Tibial artery (tissue), 4 donors: Measurements from ENCODE around the gene OLAH.

Source experiments
- DNase-seq, 2 donors: peaks; one replicate each; pipeline ENCODE4 v3.0.0-alpha.2; 2019
- H3K27ac ChIP-seq, 2 donors: fragments of 200-600 bp; sonication (generic) in 1 of 2; 1 replicate in 1 of 2; 2 replicates in 1 of 2; pipeline ENCODE4 v1.5.1; 2018 to 2019; ENCODE audit warnings: mild to moderate bottlenecking in 1 of 2
- H3K27me3 ChIP-seq, 2 donors: fragments of 200-600 bp; sonication (generic) in 1 of 2; one replicate each; pipeline versions ENCODE4 v1.5.1 to v1.6.0; 2016 to 2019
- H3K36me3 ChIP-seq, 3 donors: fragments of 200-600 bp; sonication (generic) in 2 of 3; one replicate each; pipeline ENCODE4 v1.5.1; 2016 to 2019; ENCODE audit warnings: mild to moderate bottlenecking in 2 of 3
- H3K4me1 ChIP-seq, 4 donors: fragments of 200-600 bp; sonication (generic) in 2 of 4; 1 replicate in 3 of 4; 2 replicates in 1 of 4; pipeline ENCODE4 v1.5.1; 2016 to 2019
- H3K4me3 ChIP-seq, 2 donors: fragments of 200-600 bp; sonication (generic) in 1 of 2; 1 replicate in 1 of 2; 2 replicates in 1 of 2; pipeline ENCODE4 v1.5.1; 2018 to 2019; ENCODE audit warnings: mild to moderate bottlenecking in 2 of 2
- H3K9me3 ChIP-seq, 3 donors: fragments of 200-600 bp; sonication (generic) in 1 of 3; one replicate each; pipeline ENCODE4 v1.5.1; 2016 to 2019
- intact Hi-C: fragments of 100-400 bp; cut with DNase I; formaldehyde crosslinking; loops from one replicate; pipeline ENCODE4 v1.15.0; 2023; ENCODE audit warnings: low total_unique reads
- TF ChIP-seq, protein P1 (sequence below), 2 experiments: fragments of 200-600 bp in 1 of 2; fragments of 450-650 bp in 1 of 2; IDR thresholded peaks; one replicate each; pipeline ENCODE4 v1.5.1; 2017 to 2019; ENCODE audit warnings: antibody characterized with exemption in 2 of 2, mild to moderate bottlenecking in 1 of 2, moderate library complexity in 1 of 2

The OLAH gene

DNA sequence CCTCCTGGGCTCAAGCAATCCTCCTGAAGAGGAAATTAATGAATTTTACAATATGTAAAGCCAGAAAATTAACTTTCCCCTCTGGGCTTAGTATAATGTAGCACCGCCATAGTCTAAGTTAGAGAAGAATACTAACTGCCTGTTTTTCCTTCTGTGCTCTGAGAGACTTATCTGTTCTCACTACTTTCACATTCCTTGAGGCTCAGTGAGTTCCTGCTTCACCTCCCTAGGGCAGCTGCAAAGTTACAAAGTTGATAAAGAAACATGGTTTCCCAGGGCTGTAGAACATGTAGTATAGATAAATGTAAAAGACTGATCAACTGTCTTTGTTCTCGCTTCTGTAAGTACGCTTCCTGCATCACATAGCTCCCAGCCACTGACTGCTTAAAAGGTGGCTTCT lies 16.0 kb upstream of the OLAH start:
- no peak overlapping the region for H3K27ac ChIP-seq
- TF ChIP-seq, protein P1, sequence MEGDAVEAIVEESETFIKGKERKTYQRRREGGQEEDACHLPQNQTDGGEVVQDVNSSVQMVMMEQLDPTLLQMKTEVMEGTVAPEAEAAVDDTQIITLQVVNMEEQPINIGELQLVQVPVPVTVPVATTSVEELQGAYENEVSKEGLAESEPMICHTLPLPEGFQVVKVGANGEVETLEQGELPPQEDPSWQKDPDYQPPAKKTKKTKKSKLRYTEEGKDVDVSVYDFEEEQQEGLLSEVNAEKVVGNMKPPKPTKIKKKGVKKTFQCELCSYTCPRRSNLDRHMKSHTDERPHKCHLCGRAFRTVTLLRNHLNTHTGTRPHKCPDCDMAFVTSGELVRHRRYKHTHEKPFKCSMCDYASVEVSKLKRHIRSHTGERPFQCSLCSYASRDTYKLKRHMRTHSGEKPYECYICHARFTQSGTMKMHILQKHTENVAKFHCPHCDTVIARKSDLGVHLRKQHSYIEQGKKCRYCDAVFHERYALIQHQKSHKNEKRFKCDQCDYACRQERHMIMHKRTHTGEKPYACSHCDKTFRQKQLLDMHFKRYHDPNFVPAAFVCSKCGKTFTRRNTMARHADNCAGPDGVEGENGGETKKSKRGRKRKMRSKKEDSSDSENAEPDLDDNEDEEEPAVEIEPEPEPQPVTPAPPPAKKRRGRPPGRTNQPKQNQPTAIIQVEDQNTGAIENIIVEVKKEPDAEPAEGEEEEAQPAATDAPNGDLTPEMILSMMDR (IDR thresholded peaks at IDR 0.05), result no peak
- intact Hi-C loops, result loop anchor here (10.0 kb wide), 1 partner anchor 937 kb away; no protein-coding TSS in a partner anchor

DNA sequence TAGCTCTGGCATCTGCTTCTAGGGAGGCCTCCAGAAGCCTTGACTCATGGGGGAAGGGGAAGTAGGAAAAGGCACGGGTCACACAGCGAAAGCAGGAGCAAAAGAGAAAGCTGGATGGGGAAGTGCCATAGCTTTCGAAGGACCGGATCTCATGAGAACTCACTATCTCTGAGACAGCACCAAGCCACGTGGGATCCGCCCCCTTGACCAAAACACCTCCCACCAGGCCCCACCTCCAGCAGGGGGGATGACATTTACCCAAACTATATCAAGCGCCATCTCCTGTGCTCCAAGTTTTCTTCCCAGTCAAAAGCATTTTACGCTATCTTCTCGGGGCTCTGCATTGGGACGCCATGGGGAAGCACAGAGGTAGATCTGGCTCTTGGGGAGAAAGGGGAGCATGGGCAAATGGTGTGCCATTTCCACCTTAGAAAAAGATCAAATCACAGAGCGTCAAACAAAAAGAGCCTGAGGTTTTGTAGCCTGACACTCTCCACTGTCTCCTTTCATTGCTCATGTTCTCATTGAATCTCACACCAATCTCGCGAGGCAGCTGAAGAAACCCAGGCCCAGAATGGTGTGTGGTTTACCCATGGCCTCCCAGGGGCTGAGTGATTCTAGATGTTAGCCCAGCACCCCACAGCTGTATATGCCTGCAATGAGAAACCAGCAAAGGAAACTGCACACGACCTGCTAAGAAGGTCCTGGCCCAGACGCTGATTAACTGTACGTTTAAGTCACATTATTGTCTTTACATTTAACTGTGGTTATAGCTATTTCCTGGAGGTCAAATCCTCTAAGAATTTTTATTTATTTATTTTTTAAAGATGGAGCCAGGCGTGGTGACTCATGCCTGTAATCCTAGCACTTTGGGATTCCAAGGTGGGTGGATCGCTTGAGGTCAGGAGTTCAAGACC lies 8.1 kb upstream of the OLAH start:
- Histone ChIP-seq H3K4me1 (no peaks in the 10 kb centered on the region), H3K36me3 (no peaks in the 10 kb centered on the region), H3K4me3 (no peak overlapping the region), H3K27me3 (no peaks in the 10 kb centered on the region), H3K27ac (no peak overlapping the region), H3K9me3 (no peaks in the 10 kb centered on the region)
- peak in 1 of 2 donors; percentile 21 for DNase-seq
- TF ChIP-seq, protein P1 (IDR thresholded peaks at IDR 0.05), result no peak
- intact Hi-C loops, result no loop called here

More for the DNA sequence above, 16.0 kb upstream of the OLAH start:
- no peaks in the 10 kb centered on the region for H3K27me3 ChIP-seq
- DNase-seq, result no peak
- no peaks in the 10 kb centered on the region for H3K9me3 ChIP-seq
- H3K4me1 ChIP-seq, result peaks cover 0 to 3% (median 0%) of the 10 kb centered on the region in 4 donors
- H3K4me3 ChIP-seq, result no peak overlapping the region
- no peaks in the 10 kb centered on the region for H3K36me3 ChIP-seq

- Histone ChIP-seq H3K36me3 (no peaks in the 10 kb centered on the region), H3K4me1 (no peaks in the 10 kb centered on the region), H3K4me3 (no peak overlapping the region), H3K27me3 (no peaks in the 10 kb centered on the region), H3K9me3 (no peaks in the 10 kb centered on the region), H3K27ac (no peak overlapping the region)
- TF ChIP-seq, protein P1 (IDR thresholded peaks at IDR 0.05), result no peak
- no peak for DNase-seq
- intact Hi-C loops, result no loop called here
These were observed 6.1 kb upstream of the OLAH start for GRCh38 chr10:15037691-15038090.

DNA sequence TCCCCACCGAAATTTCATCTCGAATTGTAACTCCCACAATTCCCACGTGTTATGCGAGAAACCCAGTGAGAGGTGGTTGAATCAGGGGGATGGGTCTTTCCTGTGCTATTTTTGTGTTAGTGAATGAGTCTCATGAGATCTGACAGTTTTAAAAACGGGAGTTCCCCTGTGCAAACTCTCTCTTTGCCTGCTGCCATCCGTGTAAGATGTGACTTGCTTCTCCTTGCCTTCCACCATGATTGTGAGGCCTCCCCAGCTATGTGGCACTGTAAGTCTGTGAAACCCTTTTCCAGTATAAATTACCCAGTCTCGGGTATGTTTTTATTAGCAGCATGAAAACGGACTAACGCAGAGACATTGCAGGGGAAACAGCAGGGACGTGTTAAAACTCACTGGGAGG lies 5.3 kb upstream of the OLAH start:
- TF ChIP-seq, protein P1 (IDR thresholded peaks at IDR 0.05), result no peak
- H3K27ac ChIP-seq, result no peak overlapping the region
- H3K4me1 ChIP-seq, result no peaks in the 10 kb centered on the region
- no peaks in the 10 kb centered on the region for H3K27me3 ChIP-seq
- intact Hi-C loops, result no loop called here
- no peak for DNase-seq
- no peak overlapping the region for H3K4me3 ChIP-seq
- H3K36me3 ChIP-seq, result no peaks in the 10 kb centered on the region
- H3K9me3 ChIP-seq, result no peaks in the 10 kb centered on the region

DNA sequence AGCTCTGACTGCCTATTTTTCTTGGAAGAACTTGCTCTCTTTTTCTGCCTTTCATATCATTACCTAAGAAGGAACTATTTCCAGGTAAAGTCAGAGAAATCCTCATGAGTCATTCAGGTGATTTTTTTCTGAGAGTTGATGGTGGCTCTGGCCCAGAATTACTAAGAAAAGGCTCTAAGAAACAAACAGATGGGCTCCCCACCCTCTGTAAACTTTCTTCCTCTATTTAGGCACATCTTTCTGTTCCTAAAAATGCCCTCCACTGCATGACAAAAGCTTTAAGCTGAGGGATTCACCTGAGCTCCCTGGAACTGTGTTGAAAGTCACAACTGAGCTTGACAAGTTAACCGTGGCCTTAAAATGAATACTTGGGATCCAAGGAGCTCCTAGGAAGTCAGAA lies 1.6 kb downstream of the OLAH start:
- intact Hi-C loops, result no loop called here

More for the DNA sequence above, 1.6 kb downstream of the OLAH start:
- no peak overlapping the region for H3K4me3 ChIP-seq
- no peaks in the 10 kb centered on the region for H3K9me3 ChIP-seq
- no peaks in the 10 kb centered on the region for H3K36me3 ChIP-seq
- TF ChIP-seq, protein P1 (IDR thresholded peaks at IDR 0.05), result no peak
- peaks cover 6 to 22% (median 11%) of the 10 kb centered on the region in 4 donors for H3K4me1 ChIP-seq
- H3K27me3 ChIP-seq, result no peaks in the 10 kb centered on the region
- H3K27ac ChIP-seq, result no peak overlapping the region
- no peak for DNase-seq
